H1 (cell line): Measurements from ENCODE around the gene COL17A1. TPM values are rescaled to one million over a fixed set of nuclear protein-coding genes. Genes with fewer than 3 reads are reported as not detected.

Source experiments
- CTCF ChIA-PET: fragments of 300-600 bp; sonication (Branson Sonifier 250); formaldehyde crosslinking; loops from one replicate; lab custom pipeline; 2021; ENCODE audit not compliant: partially characterized antibody; lab: Charles Lee
- POLR2A ChIA-PET: fragments of 300-600 bp; sonication (Branson Sonifier 250); formaldehyde crosslinking; loops from one replicate; lab custom pipeline; 2021; ENCODE audit warnings: inconsistent platforms; ENCODE audit not compliant: partially characterized antibody; lab: Charles Lee
- DNase-seq, 2 experiments: peaks; one replicate each; pipeline versions ENCODE4 v3.0.0 to v3.0.0-alpha.2; 2010 to 2022; ENCODE audit warnings: low spot score in 2 of 2, low read depth in 1 of 2, mixed read lengths in 1 of 2
- FAIRE-seq: peaks from 2 replicates; lab custom pipeline; 2011; peaks lifted over from hg19 to GRCh38; lab: Jason Lieb, UNC
- H2AFZ ChIP-seq: 2 replicates; pipeline ENCODE4 v1.8.1; 2012; ENCODE audit warnings: low read length, inconsistent platforms
- H2AK5ac ChIP-seq: 2 replicates; pipeline ENCODE4 v1.6.1; 2013; ENCODE audit warnings: low read depth, low read length
- H2BK120ac ChIP-seq: replicated peaks from 2 replicates; pipeline ENCODE3; 2013; ENCODE audit warnings: low read depth, low read length, inconsistent platforms
- H2BK12ac ChIP-seq: 2 replicates; pipeline ENCODE4 v1.6.1; 2013; ENCODE audit warnings: low read depth, low read length
- H2BK15ac ChIP-seq: 2 replicates; pipeline ENCODE4 v1.6.1; 2013; ENCODE audit warnings: low read length
- H2BK20ac ChIP-seq: 2 replicates; pipeline ENCODE4 v1.6.1; 2013; ENCODE audit warnings: low read length
- H2BK5ac ChIP-seq: 2 replicates; pipeline ENCODE4 v1.6.1; 2013; ENCODE audit warnings: low read depth, low read length
- H3K14ac ChIP-seq: 2 replicates; pipeline ENCODE4 v1.6.1; 2013; ENCODE audit warnings: inconsistent platforms; ENCODE audit not compliant: insufficient read length
- H3K18ac ChIP-seq: 2 replicates; pipeline ENCODE4 v1.6.1; 2013; ENCODE audit warnings: low read length; ENCODE audit errors: extremely low read depth
- H3K23ac ChIP-seq: 2 replicates; pipeline ENCODE4 v1.6.1; 2013; ENCODE audit warnings: inconsistent platforms; ENCODE audit not compliant: insufficient read length
- H3K23me2 ChIP-seq: 2 replicates; pipeline ENCODE4 v1.6.1; 2013; ENCODE audit warnings: low read depth, low read length
- H3K27ac ChIP-seq: 2 replicates; pipeline ENCODE4 v1.6.1; 2011; ENCODE audit warnings: low read depth, low read length, inconsistent platforms
- H3K27me3 ChIP-seq, 4 experiments: replicated peaks in 1 of 4; 1 replicate in 1 of 4; 2 replicates in 3 of 4; pipeline versions ENCODE4 v1.6.1 to v1.8.1; 2011 to 2013; ENCODE audit warnings: low read length in 3 of 4, mild to moderate bottlenecking in 3 of 4, inconsistent platforms in 2 of 4, mixed read lengths in 2 of 4, moderate library complexity in 1 of 4; ENCODE audit not compliant: control insufficient read depth in 3 of 4, insufficient read depth in 3 of 4; ENCODE audit errors: extremely low read depth in 1 of 4
- H3K36me3 ChIP-seq, 4 experiments: 2 replicates each; pipeline versions ENCODE4 v1.6.1 to v1.8.1; 2011 to 2013; ENCODE audit warnings: mild to moderate bottlenecking in 4 of 4, low read length in 3 of 4, moderate library complexity in 2 of 4, control low read depth in 1 of 4, inconsistent platforms in 1 of 4; ENCODE audit not compliant: insufficient read depth in 4 of 4, control insufficient read depth in 2 of 4
- H3K4ac ChIP-seq: replicated peaks from 2 replicates; pipeline ENCODE3; 2013; ENCODE audit warnings: low read length, low read depth, mixed read lengths, inconsistent platforms; ENCODE audit not compliant: insufficient read length
- H3K4me1 ChIP-seq, 4 experiments: replicated peaks in 1 of 4; 1 replicate in 1 of 4; 2 replicates in 3 of 4; pipeline versions ENCODE4 v1.6.1 to v1.8.1; 2011 to 2013; ENCODE audit warnings: low read length in 3 of 4, inconsistent platforms in 2 of 4, mixed read lengths in 1 of 4; ENCODE audit not compliant: insufficient read depth in 4 of 4, control insufficient read depth in 3 of 4
- H3K4me2 ChIP-seq, 2 experiments: 2 replicates each; pipeline versions ENCODE4 v1.6.1 to v1.8.1; 2011 to 2013; ENCODE audit warnings: low read depth in 2 of 2, low read length in 2 of 2, control low read depth in 1 of 2, inconsistent platforms in 1 of 2, mild to moderate bottlenecking in 1 of 2; ENCODE audit not compliant: insufficient read depth in 1 of 2
- H3K4me3 ChIP-seq, 4 experiments: fragments of 200-600, 300-600 bp in 1 of 4; sonication (generic), shearing (Covaris generic), sonication (Bioruptor Twin) in 1 of 4; 2 replicates each; pipeline versions ENCODE4 v1.5.1 to v1.8.1; 2011 to 2016; ENCODE audit warnings: low read length in 4 of 4, low read depth in 3 of 4, control low read depth in 2 of 4, inconsistent platforms in 2 of 4, mild to moderate bottlenecking in 2 of 4, mixed read lengths in 1 of 4, moderate library complexity in 1 of 4; ENCODE audit not compliant: insufficient read depth in 2 of 4; ENCODE audit errors: extremely low read depth in 1 of 4
- H3K56ac ChIP-seq: replicated peaks from 2 replicates; pipeline ENCODE3; 2013; ENCODE audit warnings: low read depth, mild to moderate bottlenecking, mixed read lengths, low read length, inconsistent platforms; ENCODE audit not compliant: insufficient read length
- H3K79me1 ChIP-seq: 2 replicates; pipeline ENCODE4 v1.6.1; 2013; ENCODE audit warnings: low read depth, low read length, control low read depth
- H3K79me2 ChIP-seq, 2 experiments: 2 replicates each; pipeline versions ENCODE4 v1.6.1 to v1.8.1; 2012 to 2013; ENCODE audit warnings: low read length in 2 of 2, mild to moderate bottlenecking in 2 of 2, inconsistent platforms in 1 of 2; ENCODE audit not compliant: insufficient read depth in 2 of 2, control insufficient read depth in 1 of 2
- H3K9ac ChIP-seq, 4 experiments: replicated peaks in 1 of 4; 1 replicate in 1 of 4; 2 replicates in 3 of 4; pipeline versions ENCODE4 v1.6.1 to v1.8.1; 2011 to 2013; ENCODE audit warnings: low read depth in 3 of 4, low read length in 3 of 4, control low read depth in 2 of 4, mild to moderate bottlenecking in 2 of 4, moderate library complexity in 2 of 4, inconsistent platforms in 1 of 4; ENCODE audit errors: extremely low read depth in 1 of 4
- H3K9me3 ChIP-seq, 2 experiments: 2 replicates each; pipeline versions ENCODE4 v1.6.1 to v1.8.1; 2012 to 2013; ENCODE audit warnings: mild to moderate bottlenecking in 2 of 2, moderate library complexity in 2 of 2, control low read depth in 1 of 2, inconsistent platforms in 1 of 2, low read depth in 1 of 2, low read length in 1 of 2, mixed read lengths in 1 of 2; ENCODE audit not compliant: insufficient read depth in 2 of 2
- H4K20me1 ChIP-seq, 2 experiments: replicated peaks in 1 of 2; 2 replicates each; pipeline versions ENCODE3 to v1.8.1; 2011 to 2013; ENCODE audit warnings: inconsistent platforms in 2 of 2, low read length in 2 of 2, mild to moderate bottlenecking in 1 of 2; ENCODE audit not compliant: insufficient read depth in 2 of 2, control insufficient read depth in 1 of 2
- H4K5ac ChIP-seq: 2 replicates; pipeline ENCODE4 v1.6.1; 2013; ENCODE audit warnings: low read length, low read depth, mixed read lengths, inconsistent platforms; ENCODE audit not compliant: insufficient read length
- H4K8ac ChIP-seq: 2 replicates; pipeline ENCODE4 v1.8.0; 2013; ENCODE audit warnings: mild to moderate bottlenecking, moderate library complexity, low read length, inconsistent platforms; ENCODE audit not compliant: insufficient read depth; ENCODE audit errors: extremely low read depth
- H4K91ac ChIP-seq: replicated peaks from 2 replicates; pipeline ENCODE3; 2013; ENCODE audit warnings: low read length, mixed read lengths, inconsistent platforms; ENCODE audit not compliant: insufficient read length
- CEBPB ChIP-seq: IDR thresholded peaks from 2 replicates; pipeline ENCODE4 v1.6.1; 2012; ENCODE audit warnings: low read depth, low read length
- GABPA ChIP-seq: IDR thresholded peaks from 2 replicates; pipeline ENCODE4 v1.6.1; 2011; ENCODE audit warnings: mild to moderate bottlenecking, low read length, moderate library complexity, borderline replicate concordance; ENCODE audit not compliant: insufficient read depth
- HDAC2 ChIP-seq, 2 experiments: fragments of 300-600 bp in 1 of 2; sonication (generic) in 1 of 2; IDR thresholded peaks; 2 replicates each; pipeline ENCODE4 v1.6.1; 2011 to 2012; ENCODE audit warnings: low read depth in 2 of 2, low read length in 2 of 2, mild to moderate bottlenecking in 2 of 2, moderate library complexity in 2 of 2, borderline replicate concordance in 1 of 2, inconsistent platforms in 1 of 2
- MAFK ChIP-seq: IDR thresholded peaks from 2 replicates; pipeline ENCODE4 v1.6.1; 2012; ENCODE audit warnings: low read depth, mild to moderate bottlenecking, improper control_type of control experiment, low read length
- NANOG ChIP-seq: IDR thresholded peaks from 2 replicates; pipeline ENCODE4 v1.6.1; 2011; ENCODE audit warnings: low read length, low read depth, mild to moderate bottlenecking, inconsistent platforms; ENCODE audit not compliant: insufficient read depth, poor library complexity, severe bottlenecking
- SIN3A ChIP-seq, 2 experiments: IDR thresholded peaks in 1 of 2; conservative IDR thresholded peaks in 1 of 2; 2 replicates each; pipeline ENCODE4 v1.6.1; 2011 to 2012; ENCODE audit warnings: low read length in 2 of 2, improper control_type of control experiment in 1 of 2, low read depth in 1 of 2, mild to moderate bottlenecking in 1 of 2
- SIX5 ChIP-seq: IDR thresholded peaks from 2 replicates; pipeline ENCODE4 v1.6.1; 2011; ENCODE audit warnings: mild to moderate bottlenecking, low read depth, low read length
- SP1 ChIP-seq: IDR thresholded peaks from 2 replicates; pipeline ENCODE4 v1.6.1; 2011; ENCODE audit warnings: low read depth, low read length
- TAF1 ChIP-seq: IDR thresholded peaks from 2 replicates; pipeline ENCODE4 v1.6.1; 2011; ENCODE audit warnings: mild to moderate bottlenecking, low read depth, low read length
- USF2 ChIP-seq: IDR thresholded peaks from 2 replicates; pipeline ENCODE4 v1.6.1; 2011; ENCODE audit warnings: low read length, improper control_type of control experiment
- WGBS, 2 experiments: shearing (Covaris generic) in 1 of 2; methylation state at CpG; one replicate each; pipeline versions ENCODE4 v1.1.6 to v1.1.7; 2013 to 2015; ENCODE audit warnings: low lambda C conversion rate in 2 of 2, mixed read lengths in 2 of 2, inconsistent platforms in 1 of 2, low coverage in 1 of 2, missing lambda C conversion rate in 1 of 2; ENCODE audit not compliant: insufficient replicate concordance in 2 of 2, insufficient coverage in 1 of 2, insufficient read length in 1 of 2; ENCODE audit errors: extremely low coverage in 1 of 2, missing lambda C conversion rate in 1 of 2; 5-methylcytosine and 5-hydroxymethylcytosine counted together
- polyA plus RNA-seq, 7 experiments: library from polyadenylated mRNA; depleted of rRNA in 3 of 7; stranded (reverse) in 5 of 7; unstranded in 2 of 7; fragments of >200 nt in 5 of 7; fragments of 200-250 nt in 2 of 7; gene quantifications; 1 replicate in 5 of 7; 2 replicates in 1 of 7; 4 replicates in 1 of 7; pipeline versions ENCODE4 v1.2.1 to v1.2.3, GENCODE V29; 2011 to 2013; ENCODE audit warnings: missing spikeins in 2 of 7, mixed read lengths in 2 of 7
- total RNA-seq: library from RNA; stranded (reverse); fragmentation: NEBNext Ultra II Directional; extraction: Animal tissue kit (Norgen Biotek cat#: 25700); gene quantifications from 2 replicates; pipeline ENCODE4 v1.2.1, GENCODE V29; 2021
- TF ChIP-seq, protein P1 (sequence below): IDR thresholded peaks from 2 replicates; pipeline ENCODE4 v1.6.1; 2011; ENCODE audit warnings: low read depth, mild to moderate bottlenecking, low read length; ENCODE audit not compliant: insufficient read depth

Gene COL17A1
- total and polyA plus RNA-seq, 2 of the 8 experiments (the other 6 are each of a cell fraction or from before 2014, with no cell fraction given): 0.35 to 0.37 TPM

- no peak overlapping the region for H2BK5ac ChIP-seq
- H4K91ac ChIP-seq: no peak overlapping the region
- H3K4me2 ChIP-seq: no peak overlapping the region
- H2BK15ac ChIP-seq: no peak overlapping the region
- no peak overlapping the region for H3K18ac ChIP-seq
- no peak overlapping the region for H3K56ac ChIP-seq
- H3K9me3 ChIP-seq: no peaks in the 10 kb centered on the region
- H3K79me1 ChIP-seq: no peaks in the 10 kb centered on the region; the same call in 1 of the 2 replicates
- H3K27ac ChIP-seq: no peak overlapping the region
- 0 out of 2 replicates have a peak overlapping the region, but pooled peaks have one; percentile 17 for H2BK20ac ChIP-seq
- H3K27me3 ChIP-seq: no peaks in the 10 kb centered on the region
- H2BK120ac ChIP-seq: no peak overlapping the region
- H3K23me2 ChIP-seq: peaks cover 8% of the 10 kb centered on the region; the same call in 1 of the 2 replicates
- no peaks in the 10 kb centered on the region for H3K79me2 ChIP-seq
- H3K9ac ChIP-seq: no peak overlapping the region
- no peaks in the 10 kb centered on the region; a peak in 1 of 8 replicates for H3K36me3 ChIP-seq
- no peak overlapping the region for H2AK5ac ChIP-seq
- DNase-seq (peak in 1 of 2 experiments; percentile 45), FAIRE-seq (no peak)
- H2AFZ ChIP-seq: no peak overlapping the region
- no peak overlapping the region for H4K8ac ChIP-seq
- peaks cover 2 to 5% of the 10 kb centered on the region in 2 experiments for H4K20me1 ChIP-seq
- H3K4me3 ChIP-seq: no peak overlapping the region
- WGBS, 2 experiments: 80% methylated on average over 11 of the region's 11 CpGs; no CpG with 5 or more reads in 1 of the 2 experiments
- no peak overlapping the region for H3K14ac ChIP-seq
- H3K4me1 ChIP-seq: peaks cover 3 to 15% (median 10%) of the 10 kb centered on the region in 4 experiments; a peak in 5 of 7 replicates
- CTCF ChIA-PET: interaction anchor here (0.5 to 3.6 kb wide), 14 partner anchors 11 to 348 kb away, joined by 3 to 16 read pairs (median 4); partner anchors contain the start of gene SFR1
- H2BK12ac ChIP-seq: no peak overlapping the region
- POLR2A ChIA-PET: interaction anchor here (0.8 to 3.0 kb wide), 5 partner anchors 9 to 221 kb away, joined by 3 to 10 read pairs (median 3); partner anchors contain the start of genes GSTO1 and SFR1
- H3K23ac ChIP-seq: no peak overlapping the region
- H3K4ac ChIP-seq: no peak overlapping the region
- no peak overlapping the region for H4K5ac ChIP-seq
- no peak for TF ChIP-seq USF2
- TF ChIP-seq, protein P1, sequence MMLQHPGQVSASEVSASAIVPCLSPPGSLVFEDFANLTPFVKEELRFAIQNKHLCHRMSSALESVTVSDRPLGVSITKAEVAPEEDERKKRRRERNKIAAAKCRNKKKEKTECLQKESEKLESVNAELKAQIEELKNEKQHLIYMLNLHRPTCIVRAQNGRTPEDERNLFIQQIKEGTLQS: no peak
- no peak for TF ChIP-seq TAF1
- no peak for TF ChIP-seq SIX5
- no peak for TF ChIP-seq GABPA
- TF ChIP-seq NANOG: no peak
- TF ChIP-seq HDAC2 (IDR thresholded peaks at IDR 0.05; ENCODE audit: borderline replicate concordance in 1 of 2, low read depth in 2 of 2, low read length in 2 of 2): no peak
- TF ChIP-seq SIN3A (conservative IDR thresholded peaks at IDR 0.05 in 1 of 2, IDR thresholded peaks at IDR 0.05 in 1 of 2; ENCODE audit: low read depth in 1 of 2, low read length in 2 of 2): no peak
- TF ChIP-seq CEBPB: no peak
- TF ChIP-seq MAFK: no peak
- TF ChIP-seq SP1: no peak
Observed at GRCh38 chr10:104033966-104034365, 51.7 kb downstream of the COL17A1 start.
